Measurements from ENCODE around the gene TMA7.

- no peak for TF ChIP-seq CTCF (IDR thresholded peaks at IDR 0.05)
- no peak for TF ChIP-seq POLR2A (IDR thresholded peaks at IDR 0.05)
- no peak for TF ChIP-seq POLR2AphosphoS5 (IDR thresholded peaks at IDR 0.05)
Measured at GRCh38 chr3:48419149-48419548, 20.9 kb upstream of the TMA7 start.
